Measurements from ENCODE around the gene CCDC146. TPM values are rescaled to one million over a fixed set of nuclear protein-coding genes. Genes with fewer than 3 reads are reported as not detected.

The CCDC146 gene
- total and polyA plus RNA-seq, 2 of the 13 experiments (the other 11 are each of a cell fraction or from before 2014, with no cell fraction given), result 2.4 to 4.1 TPM

GRCh38 chr7:77253151-77253550, 130.7 kb downstream of the CCDC146 start:
- no peaks in the 10 kb centered on the region for H3K36me3 ChIP-seq (replicated peaks in 1 of 2; ENCODE audit: control insufficient read depth in 1 of 2, insufficient read depth in 2 of 2, low read length in 2 of 2)
- no peak overlapping the region for H3K4me3 ChIP-seq (replicated peaks in 1 of 3; ENCODE audit: insufficient read depth in 1 of 3, low read depth in 2 of 3, low read length in 3 of 3)
- H3K9ac ChIP-seq (ENCODE audit: insufficient read depth, low read depth, low read length), result no peak overlapping the region
- intact Hi-C loops (cut with micrococcal nuclease; ENCODE audit: unreplicated experiment) (no loop called here), in situ Hi-C loops (cut with HindIII; ENCODE audit: extremely low pct_ligation_motif_present, low pct_unique_long_range_greater_than_20kb) (no loop called here)
- DNase-seq (ENCODE audit: low spot score) (no peak), FAIRE-seq (no peak), ATAC-seq (no peak)
- ChIA-PET POLR2A (no interaction called here), CTCF (ENCODE audit: low intra/inter-chr PET ratio, low total read pairs) (no interaction called here)
- TF ChIP-seq HES4 (CRISPR knock-in tag; IDR thresholded peaks at IDR 0.05; ENCODE audit: borderline replicate concordance) (no peak), ZNF574 (CRISPR knock-in tag; IDR thresholded peaks at IDR 0.05) (no peak), GATAD2A (CRISPR knock-in tag; IDR thresholded peaks at IDR 0.05) (no peak), PHF5A (CRISPR knock-in tag; IDR thresholded peaks at IDR 0.05; ENCODE audit: low read depth, unreplicated experiment) (no peak), CBX2 (IDR thresholded peaks at IDR 0.05; ENCODE audit: low read depth, low read length) (no peak), CBX2 (CRISPR knock-in tag; IDR thresholded peaks at IDR 0.05; ENCODE audit: low read depth) (no peak), AFF4 (CRISPR knock-in tag; IDR thresholded peaks at IDR 0.05) (no peak), LCORL (IDR thresholded peaks at IDR 0.05) (no peak), LCORL (CRISPR knock-in tag; IDR thresholded peaks at IDR 0.05) (no peak), SRF (IDR thresholded peaks at IDR 0.05; ENCODE audit: low read depth, low read length) (no peak), PLRG1 (conservative IDR thresholded peaks at IDR 0.05) (no peak), ZKSCAN1 (IDR thresholded peaks at IDR 0.05; ENCODE audit: low read length) (no peak)
- no TSS peak for BruUV-seq (replicated peaks)
- no peak overlapping the region for H3K27ac ChIP-seq (ENCODE audit: extremely low read length, insufficient read depth, low read length)
- H4K20me1 ChIP-seq (ENCODE audit: insufficient read depth, low read length), result no peaks in the 10 kb centered on the region
- no peak overlapping the region for H3K4me2 ChIP-seq (ENCODE audit: low read depth, low read length)
- H3K79me2 ChIP-seq (ENCODE audit: insufficient read depth, low read length), result no peaks in the 10 kb centered on the region
- H2AFZ ChIP-seq (ENCODE audit: low read length), result no peak overlapping the region
- H3K4me1 ChIP-seq (ENCODE audit: insufficient read depth, low read length), result no peaks in the 10 kb centered on the region
- no peaks in the 10 kb centered on the region for H3K9me3 ChIP-seq (ENCODE audit: low read length)
- no peaks in the 10 kb centered on the region for H3K27me3 ChIP-seq (ENCODE audit: control insufficient read depth in 1 of 2, insufficient read depth in 2 of 2, low read length in 2 of 2)
- 21% methylated on average over 3 of the region's 3 CpGs for WGBS (ENCODE audit: low lambda C conversion rate)
